GM19463 (cell line): ENCODE measurements around the gene TRPM6.
A peak's percentile ranks its signal among the peaks of the same experiment; 100 is the strongest.

Source experiments
- ATAC-seq: cut with Tn5 transposase; IDR thresholded peaks from one replicate; pipeline ENCODE4 v1.9.1; 2021; ENCODE audit warnings: mild to moderate bottlenecking, moderate library complexity; ENCODE audit not compliant: unreplicated experiment

Gene TRPM6

GRCh38 chr9:74777136-74777879, 110.4 kb downstream of the TRPM6 start:
- peak; percentile 50 for ATAC-seq

GRCh38 chr9:74775396-74775795, 112.3 kb downstream of the TRPM6 start:
- ATAC-seq: no peak

GRCh38 chr9:74773886-74774479, 113.7 kb downstream of the TRPM6 start:
- ATAC-seq: peak; percentile 41

GRCh38 chr9:74772121-74772520, 115.6 kb downstream of the TRPM6 start:
- no peak for ATAC-seq

- no peak for ATAC-seq
These were observed 116.0 kb downstream of the TRPM6 start for GRCh38 chr9:74771672-74772071.

- no peak for ATAC-seq
These were observed 116.5 kb downstream of the TRPM6 start for GRCh38 chr9:74771262-74771585.

- peak; percentile 65 for ATAC-seq
These were observed 117.0 kb downstream of the TRPM6 start for GRCh38 chr9:74770508-74771261.

- ATAC-seq: no peak
These were observed 122.2 kb downstream of the TRPM6 start for GRCh38 chr9:74765481-74765971.

GRCh38 chr9:74762950-74763349, 124.8 kb downstream of the TRPM6 start:
- no peak for ATAC-seq

- ATAC-seq: no peak
These were observed 127.6 kb downstream of the TRPM6 start for GRCh38 chr9:74760031-74760700.

GRCh38 chr9:74755999-74756398, 131.7 kb downstream of the TRPM6 start:
- no peak for ATAC-seq

- no peak for ATAC-seq
These were observed 132.4 kb downstream of the TRPM6 start for GRCh38 chr9:74755355-74755754.

GRCh38 chr9:74753650-74754049, 134.1 kb downstream of the TRPM6 start:
- ATAC-seq: no peak

GRCh38 chr9:74748966-74749365, 138.8 kb downstream of the TRPM6 start:
- no peak for ATAC-seq

- ATAC-seq: no peak
These were observed 144.7 kb downstream of the TRPM6 start for GRCh38 chr9:74742792-74743730.

GRCh38 chr9:74742191-74742790, 145.4 kb downstream of the TRPM6 start:
- ATAC-seq: no peak

GRCh38 chr9:74736646-74737045, 151.1 kb downstream of the TRPM6 start:
- ATAC-seq: no peak

GRCh38 chr9:74735761-74736160, 152.0 kb downstream of the TRPM6 start:
- no peak for ATAC-seq

GRCh38 chr9:74729136-74729695, 158.5 kb downstream of the TRPM6 start:
- ATAC-seq: no peak

GRCh38 chr9:74728176-74728575, 159.5 kb downstream of the TRPM6 start:
- no peak for ATAC-seq
